ENCODE measurements around the gene NFYB. TPM values are rescaled to one million over a fixed set of nuclear protein-coding genes. Genes with fewer than 3 reads are reported as not detected.

NFYB gene
- total and polyA plus RNA-seq, 7 donors, result 15.3 to 91.3 (median 75.2) TPM

GRCh38 chr12:104155711-104156555 lies 17.9 kb upstream of the NFYB start:
- no peak for DNase-seq
- Histone ChIP-seq H3K4me1 (no peaks in the 10 kb centered on the region), H3K27ac (no peak overlapping the region), H3K9me3 (no peaks in the 10 kb centered on the region), H3K4me3 (no peak overlapping the region), H3K36me3 (no peaks in the 10 kb centered on the region), H3K27me3 (no peaks in the 10 kb centered on the region)
- 92 to 94% methylated on average over 8 of the region's 8 CpGs for whole genome bisulfite sequencing, 2 donors
- TF ChIP-seq CTCF (IDR thresholded peaks at IDR 0.05), result no peak
- TF ChIP-seq POLR2AphosphoS5 (IDR thresholded peaks at IDR 0.05), result no peak
- TF ChIP-seq EP300 (IDR thresholded peaks at IDR 0.05), result no peak
- no peak for TF ChIP-seq POLR2A (IDR thresholded peaks at IDR 0.05)
- intact Hi-C loops (cut with DNase I), result no loop called here

- DNase-seq, result no peak
- WGBS, 2 donors, result 66 to 80% methylated on average over 2 of the region's 2 CpGs
- Histone ChIP-seq H3K4me3 (no peak overlapping the region), H3K9me3 (no peaks in the 10 kb centered on the region), H3K27ac (no peak overlapping the region), H3K27me3 (no peaks in the 10 kb centered on the region), H3K36me3 (no peaks in the 10 kb centered on the region), H3K4me1 (no peaks in the 10 kb centered on the region)
- TF ChIP-seq POLR2A (IDR thresholded peaks at IDR 0.05) (no peak), CTCF (IDR thresholded peaks at IDR 0.05) (no peak), EP300 (IDR thresholded peaks at IDR 0.05) (no peak), POLR2AphosphoS5 (IDR thresholded peaks at IDR 0.05) (no peak)
- intact Hi-C loops (cut with DNase I), result no loop called here
Measured at GRCh38 chr12:104154806-104155205, 16.8 kb upstream of the NFYB start.

- Histone ChIP-seq H3K36me3 (no peaks in the 10 kb centered on the region), H3K4me1 (no peaks in the 10 kb centered on the region), H3K4me3 (no peak overlapping the region), H3K9me3 (no peaks in the 10 kb centered on the region), H3K27ac (no peak overlapping the region), H3K27me3 (no peaks in the 10 kb centered on the region)
- no peak for TF ChIP-seq POLR2AphosphoS5 (IDR thresholded peaks at IDR 0.05)
- TF ChIP-seq POLR2A (IDR thresholded peaks at IDR 0.05), result no peak
- no peak for TF ChIP-seq EP300 (IDR thresholded peaks at IDR 0.05)
- no peak for TF ChIP-seq CTCF (IDR thresholded peaks at IDR 0.05)
- WGBS, 2 donors, result 63 to 76% methylated on average over 4 of the region's 4 CpGs
- intact Hi-C loops (cut with DNase I), result no loop called here
- DNase-seq, result no peak
Measured at GRCh38 chr12:104154286-104154685, 16.3 kb upstream of the NFYB start.

- intact Hi-C loops (cut with DNase I), result no loop called here
- Histone ChIP-seq H3K36me3 (no peaks in the 10 kb centered on the region), H3K4me3 (no peak overlapping the region), H3K4me1 (no peaks in the 10 kb centered on the region), H3K27me3 (no peaks in the 10 kb centered on the region), H3K27ac (no peak overlapping the region), H3K9me3 (no peaks in the 10 kb centered on the region)
- no peak for DNase-seq
- no peak for TF ChIP-seq POLR2A (IDR thresholded peaks at IDR 0.05)
- TF ChIP-seq CTCF (IDR thresholded peaks at IDR 0.05), result no peak
- TF ChIP-seq EP300 (IDR thresholded peaks at IDR 0.05), result no peak
- no peak for TF ChIP-seq POLR2AphosphoS5 (IDR thresholded peaks at IDR 0.05)
Measured at GRCh38 chr12:104152685-104153241, 14.8 kb upstream of the NFYB start.

Measured in sigmoid colon (tissue), 7 donors.